SK-N-MC (cell line): Measurements from ENCODE around the gene JMJD8.

ENCODE experiments used
- EZH2 ChIP-seq: fragments of 200-600 bp; sonication (generic); IDR thresholded peaks from one replicate; pipeline ENCODE4 v1.6.1; 2017; ENCODE audit warnings: antibody characterized with exemption
- FOXP2 ChIP-seq: optimal IDR thresholded peaks from 2 replicates; pipeline ENCODE3; 2011; ENCODE audit warnings: mild to moderate bottlenecking, moderate library complexity; ENCODE audit not compliant: insufficient read depth; ENCODE audit errors: extremely low read length, control extremely low read depth
- POLR2AphosphoS5 ChIP-seq: IDR thresholded peaks from 2 replicates; pipeline ENCODE4 v1.6.1; 2012; ENCODE audit warnings: mild to moderate bottlenecking, low read depth, low read length, borderline replicate concordance

- no peak for TF ChIP-seq POLR2AphosphoS5
- TF ChIP-seq EZH2: no peak
- TF ChIP-seq FOXP2: no peak
Measured at GRCh38 chr16:632486-633335, 51.4 kb downstream of the JMJD8 start.
